HepG2 (cell line): Measurements from ENCODE around the gene SDR42E2. TPM values are rescaled to one million over a fixed set of nuclear protein-coding genes. Genes with fewer than 3 reads are reported as not detected.

ENCODE experiments used
- ATM ChIP-seq: fragments of 450-650 bp; IDR thresholded peaks from 2 replicates; pipeline ENCODE4 v1.7.1; 2017; ENCODE audit warnings: mild to moderate bottlenecking, borderline replicate concordance
- ERF ChIP-seq: IDR thresholded peaks from 2 replicates; pipeline ENCODE4 v1.6.1; 2018; ENCODE audit warnings: missing biosample characterization, missing genetic modification reagents
- JUND ChIP-seq: sonication (generic); formaldehyde crosslinking; IDR thresholded peaks from 2 replicates; pipeline ENCODE4 v1.8.0; 2022; ENCODE audit warnings: mild to moderate bottlenecking, missing genetic modification reagents
- KAT7 ChIP-seq: IDR thresholded peaks from 2 replicates; pipeline ENCODE4 v1.6.1; 2018; ENCODE audit warnings: borderline replicate concordance, missing compliant biosample characterization
- KDM4B ChIP-seq: sonication (generic); formaldehyde crosslinking; IDR thresholded peaks from 2 replicates; pipeline ENCODE4 v1.4.0; 2020; ENCODE audit warnings: missing genetic modification reagents
- MBD4 ChIP-seq: IDR thresholded peaks from 2 replicates; pipeline ENCODE4 v1.6.1; 2012; ENCODE audit warnings: low read length, inconsistent platforms, borderline replicate concordance
- RXRA ChIP-seq: sonication (generic); formaldehyde crosslinking; IDR thresholded peaks from 2 replicates; pipeline ENCODE4 v1.5.1; 2020; ENCODE audit warnings: missing genetic modification reagents
- SIN3B ChIP-seq: fragments of 150-350 bp; IDR thresholded peaks from 2 replicates; pipeline ENCODE4 v1.6.1; 2014; ENCODE audit warnings: low read length
- TOE1 ChIP-seq: sonication (generic); formaldehyde crosslinking; IDR thresholded peaks from 2 replicates; pipeline ENCODE4 v1.4.0; 2020; ENCODE audit warnings: mild to moderate bottlenecking, missing genetic modification reagents
- ZNF251 ChIP-seq: sonication (generic); formaldehyde crosslinking; IDR thresholded peaks from 2 replicates; pipeline ENCODE4 v1.9.0; 2021; ENCODE audit warnings: mild to moderate bottlenecking, missing genetic modification reagents
- ZNF264 ChIP-seq: sonication (generic); formaldehyde crosslinking; IDR thresholded peaks from 2 replicates; pipeline ENCODE4 v1.4.0; 2020; ENCODE audit warnings: missing genetic modification reagents
- ZNF329 ChIP-seq: sonication (generic); formaldehyde crosslinking; IDR thresholded peaks from 2 replicates; pipeline ENCODE4 v1.9.0; 2021; ENCODE audit warnings: low read depth, mild to moderate bottlenecking, missing genetic modification reagents
- ZNF670 ChIP-seq: sonication (generic); formaldehyde crosslinking; IDR thresholded peaks from 2 replicates; pipeline ENCODE4 v1.8.0; 2022; ENCODE audit warnings: mild to moderate bottlenecking, missing genetic modification reagents, borderline replicate concordance
- ZNF777 ChIP-seq: sonication (generic); formaldehyde crosslinking; IDR thresholded peaks from 2 replicates; pipeline ENCODE4 v1.4.0; 2020; ENCODE audit warnings: missing genetic modification reagents
- ZSCAN22 ChIP-seq: sonication (generic); formaldehyde crosslinking; IDR thresholded peaks from 2 replicates; pipeline ENCODE4 v1.4.0; 2020; ENCODE audit warnings: mild to moderate bottlenecking, missing genetic modification reagents
- polyA plus RNA-seq, 8 experiments: library from polyadenylated mRNA; depleted of rRNA in 3 of 8; stranded (reverse) in 7 of 8; unstranded in 1 of 8; fragments of >200 nt; fragmentation: Illumina TruSeq in 4 of 8; extraction: Trizol in 4 of 8; gene quantifications; 2 replicates each; pipeline versions ENCODE4 v1.2.1 to v1.2.3, GENCODE V29; 2011 to 2016; ENCODE audit warnings: low read depth in 4 of 8, missing spikeins in 1 of 8, mixed read lengths in 1 of 8; ENCODE audit not compliant: insufficient read depth in 1 of 8
- total RNA-seq, 5 experiments: library from RNA; depleted of rRNA; stranded (reverse); fragments of >200 nt; fragmentation: Illumina TruSeq; extraction: Trizol; gene quantifications; 2 replicates each; pipeline ENCODE4 v1.2.3, GENCODE V29; 2016; ENCODE audit warnings: low read depth in 1 of 5
- TF ChIP-seq, protein P1 (sequence below): sonication (generic); formaldehyde crosslinking; IDR thresholded peaks from 2 replicates; pipeline ENCODE4 v1.4.0; 2020; ENCODE audit warnings: missing genetic modification reagents
- TF ChIP-seq, protein P2 (sequence below): sonication (generic); formaldehyde crosslinking; IDR thresholded peaks from 2 replicates; pipeline ENCODE4 v1.4.0; 2020; ENCODE audit warnings: missing genetic modification reagents
- TF ChIP-seq, protein P3 (sequence below): IDR thresholded peaks from 2 replicates; pipeline ENCODE4 v1.6.1; 2012; ENCODE audit warnings: low read depth, low read length, improper control_type of control experiment
- TF ChIP-seq, protein P4 (sequence below): sonication (generic); formaldehyde crosslinking; IDR thresholded peaks from 2 replicates; pipeline ENCODE4 v1.5.0; 2020; ENCODE audit warnings: missing genetic modification reagents, mild to moderate bottlenecking, borderline replicate concordance

SDR42E2 gene
- total and polyA plus RNA-seq, 2 of the 13 experiments (the other 11 are each of a cell fraction or from before 2014, with no cell fraction given), result 0.05 to 0.11 TPM

DNA sequence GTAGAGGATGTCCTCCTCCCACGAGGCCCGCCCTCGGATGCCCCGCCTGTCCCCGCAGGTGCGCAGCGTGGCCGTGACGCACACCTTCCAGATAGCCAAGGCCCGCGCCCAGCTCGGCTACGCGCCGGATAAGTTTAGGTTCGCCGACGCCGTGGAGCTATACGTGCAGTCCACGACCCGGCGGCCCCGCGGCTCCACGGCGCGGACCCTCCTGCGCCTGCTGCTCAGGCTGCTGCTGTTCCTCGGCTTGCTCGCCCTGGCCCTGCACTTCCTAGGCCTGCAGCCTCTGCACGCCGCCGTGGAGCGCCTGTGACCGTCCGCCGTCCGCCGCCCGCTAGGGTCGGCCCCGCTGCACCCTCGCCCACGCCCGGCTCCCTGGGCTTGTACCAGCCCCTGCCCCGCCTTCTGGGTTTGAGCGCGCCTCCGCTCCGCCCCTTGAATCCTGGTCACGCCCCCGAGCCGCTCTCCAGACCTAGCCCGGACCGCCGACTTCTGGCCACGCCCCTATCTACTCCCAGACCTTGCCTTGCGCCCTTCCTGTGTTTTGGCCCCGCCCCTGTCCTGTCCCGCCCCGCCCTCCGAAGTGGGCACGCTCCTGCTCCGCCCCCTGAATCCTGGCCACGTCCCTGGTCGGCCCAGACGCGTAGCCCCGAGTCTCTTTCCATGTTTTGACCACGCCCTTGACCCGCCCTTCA lies 27.9 kb downstream of the SDR42E2 start (continued):
- TF ChIP-seq TOE1 (no peak), JUND (CRISPR knock-in tag) (peak; percentile 52; the same call in 1 of the 2 replicates), ATM (no peak), KDM4B (CRISPR knock-in tag) (0 out of 2 replicates have a peak, but pooled peaks have one; percentile 6), SIN3B (0 out of 2 replicates have a peak, but pooled peaks have one; percentile 13), ZSCAN22 (CRISPR knock-in tag) (peak; percentile 36; the same call in 1 of the 2 replicates), ZNF251 (CRISPR knock-in tag) (peak; percentile 74; the same call in 1 of the 2 replicates), ZNF670 (0 out of 2 replicates have a peak, but pooled peaks have one; percentile 20), ZNF329 (CRISPR knock-in tag) (0 out of 2 replicates have a peak, but pooled peaks have one; percentile 69), RXRA (CRISPR knock-in tag) (peak; percentile 86), ZNF777 (peak; percentile 98), MBD4 (no peak), ERF (CRISPR knock-in tag) (no peak; the same call in none of the 2 replicates), KAT7 (CRISPR knock-in tag) (peak; percentile 74; the same call in 1 of the 2 replicates), ZNF264 (CRISPR knock-in tag) (0 out of 2 replicates have a peak, but pooled peaks have one; percentile 35)
- TF ChIP-seq, protein P1, sequence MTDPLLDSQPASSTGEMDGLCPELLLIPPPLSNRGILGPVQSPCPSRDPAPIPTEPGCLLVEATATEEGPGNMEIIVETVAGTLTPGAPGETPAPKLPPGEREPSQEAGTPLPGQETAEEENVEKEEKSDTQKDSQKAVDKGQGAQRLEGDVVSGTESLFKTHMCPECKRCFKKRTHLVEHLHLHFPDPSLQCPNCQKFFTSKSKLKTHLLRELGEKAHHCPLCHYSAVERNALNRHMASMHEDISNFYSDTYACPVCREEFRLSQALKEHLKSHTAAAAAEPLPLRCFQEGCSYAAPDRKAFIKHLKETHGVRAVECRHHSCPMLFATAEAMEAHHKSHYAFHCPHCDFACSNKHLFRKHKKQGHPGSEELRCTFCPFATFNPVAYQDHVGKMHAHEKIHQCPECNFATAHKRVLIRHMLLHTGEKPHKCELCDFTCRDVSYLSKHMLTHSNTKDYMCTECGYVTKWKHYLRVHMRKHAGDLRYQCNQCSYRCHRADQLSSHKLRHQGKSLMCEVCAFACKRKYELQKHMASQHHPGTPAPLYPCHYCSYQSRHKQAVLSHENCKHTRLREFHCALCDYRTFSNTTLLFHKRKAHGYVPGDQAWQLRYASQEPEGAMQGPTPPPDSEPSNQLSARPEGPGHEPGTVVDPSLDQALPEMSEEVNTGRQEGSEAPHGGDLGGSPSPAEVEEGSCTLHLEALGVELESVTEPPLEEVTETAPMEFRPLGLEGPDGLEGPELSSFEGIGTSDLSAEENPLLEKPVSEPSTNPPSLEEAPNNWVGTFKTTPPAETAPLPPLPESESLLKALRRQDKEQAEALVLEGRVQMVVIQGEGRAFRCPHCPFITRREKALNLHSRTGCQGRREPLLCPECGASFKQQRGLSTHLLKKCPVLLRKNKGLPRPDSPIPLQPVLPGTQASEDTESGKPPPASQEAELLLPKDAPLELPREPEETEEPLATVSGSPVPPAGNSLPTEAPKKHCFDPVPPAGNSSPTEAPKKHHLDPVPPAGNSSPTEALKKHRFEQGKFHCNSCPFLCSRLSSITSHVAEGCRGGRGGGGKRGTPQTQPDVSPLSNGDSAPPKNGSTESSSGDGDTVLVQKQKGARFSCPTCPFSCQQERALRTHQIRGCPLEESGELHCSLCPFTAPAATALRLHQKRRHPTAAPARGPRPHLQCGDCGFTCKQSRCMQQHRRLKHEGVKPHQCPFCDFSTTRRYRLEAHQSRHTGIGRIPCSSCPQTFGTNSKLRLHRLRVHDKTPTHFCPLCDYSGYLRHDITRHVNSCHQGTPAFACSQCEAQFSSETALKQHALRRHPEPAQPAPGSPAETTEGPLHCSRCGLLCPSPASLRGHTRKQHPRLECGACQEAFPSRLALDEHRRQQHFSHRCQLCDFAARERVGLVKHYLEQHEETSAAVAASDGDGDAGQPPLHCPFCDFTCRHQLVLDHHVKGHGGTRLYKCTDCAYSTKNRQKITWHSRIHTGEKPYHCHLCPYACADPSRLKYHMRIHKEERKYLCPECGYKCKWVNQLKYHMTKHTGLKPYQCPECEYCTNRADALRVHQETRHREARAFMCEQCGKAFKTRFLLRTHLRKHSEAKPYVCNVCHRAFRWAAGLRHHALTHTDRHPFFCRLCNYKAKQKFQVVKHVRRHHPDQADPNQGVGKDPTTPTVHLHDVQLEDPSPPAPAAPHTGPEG (CRISPR knock-in tag), result peak; percentile 74; the same call in 1 of the 2 replicates
- TF ChIP-seq, protein P2, sequence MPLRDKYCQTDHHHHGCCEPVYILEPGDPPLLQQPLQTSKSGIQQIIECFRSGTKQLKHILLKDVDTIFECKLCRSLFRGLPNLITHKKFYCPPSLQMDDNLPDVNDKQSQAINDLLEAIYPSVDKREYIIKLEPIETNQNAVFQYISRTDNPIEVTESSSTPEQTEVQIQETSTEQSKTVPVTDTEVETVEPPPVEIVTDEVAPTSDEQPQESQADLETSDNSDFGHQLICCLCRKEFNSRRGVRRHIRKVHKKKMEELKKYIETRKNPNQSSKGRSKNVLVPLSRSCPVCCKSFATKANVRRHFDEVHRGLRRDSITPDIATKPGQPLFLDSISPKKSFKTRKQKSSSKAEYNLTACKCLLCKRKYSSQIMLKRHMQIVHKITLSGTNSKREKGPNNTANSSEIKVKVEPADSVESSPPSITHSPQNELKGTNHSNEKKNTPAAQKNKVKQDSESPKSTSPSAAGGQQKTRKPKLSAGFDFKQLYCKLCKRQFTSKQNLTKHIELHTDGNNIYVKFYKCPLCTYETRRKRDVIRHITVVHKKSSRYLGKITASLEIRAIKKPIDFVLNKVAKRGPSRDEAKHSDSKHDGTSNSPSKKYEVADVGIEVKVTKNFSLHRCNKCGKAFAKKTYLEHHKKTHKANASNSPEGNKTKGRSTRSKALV, result peak; percentile 83
- TF ChIP-seq, protein P3, sequence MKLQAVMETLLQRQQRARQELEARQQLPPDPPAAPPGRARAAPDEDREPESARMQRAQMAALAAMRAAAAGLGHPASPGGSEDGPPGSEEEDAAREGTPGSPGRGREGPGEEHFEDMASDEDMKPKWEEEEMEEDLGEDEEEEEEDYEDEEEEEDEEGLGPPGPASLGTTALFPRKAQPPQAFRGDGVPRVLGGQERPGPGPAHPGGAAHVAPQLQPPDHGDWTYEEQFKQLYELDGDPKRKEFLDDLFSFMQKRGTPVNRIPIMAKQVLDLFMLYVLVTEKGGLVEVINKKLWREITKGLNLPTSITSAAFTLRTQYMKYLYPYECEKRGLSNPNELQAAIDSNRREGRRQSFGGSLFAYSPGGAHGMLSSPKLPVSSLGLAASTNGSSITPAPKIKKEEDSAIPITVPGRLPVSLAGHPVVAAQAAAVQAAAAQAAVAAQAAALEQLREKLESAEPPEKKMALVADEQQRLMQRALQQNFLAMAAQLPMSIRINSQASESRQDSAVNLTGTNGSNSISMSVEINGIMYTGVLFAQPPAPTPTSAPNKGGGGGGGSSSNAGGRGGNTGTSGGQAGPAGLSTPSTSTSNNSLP, result no peak
- TF ChIP-seq, protein P4, sequence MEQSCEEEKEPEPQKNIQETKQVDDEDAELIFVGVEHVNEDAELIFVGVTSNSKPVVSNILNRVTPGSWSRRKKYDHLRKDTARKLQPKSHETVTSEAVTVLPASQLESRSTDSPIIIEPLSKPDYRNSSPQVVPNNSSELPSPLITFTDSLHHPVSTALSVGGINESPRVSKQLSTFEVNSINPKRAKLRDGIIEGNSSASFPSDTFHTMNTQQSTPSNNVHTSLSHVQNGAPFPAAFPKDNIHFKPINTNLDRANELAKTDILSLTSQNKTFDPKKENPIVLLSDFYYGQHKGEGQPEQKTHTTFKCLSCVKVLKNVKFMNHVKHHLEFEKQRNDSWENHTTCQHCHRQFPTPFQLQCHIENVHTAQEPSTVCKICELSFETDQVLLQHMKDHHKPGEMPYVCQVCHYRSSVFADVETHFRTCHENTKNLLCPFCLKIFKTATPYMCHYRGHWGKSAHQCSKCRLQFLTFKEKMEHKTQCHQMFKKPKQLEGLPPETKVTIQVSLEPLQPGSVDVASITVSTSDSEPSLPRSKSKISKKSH (CRISPR knock-in tag), result peak; percentile 98
